Esophagus muscularis mucosa (tissue), 4 donors: ENCODE data around the gene SH3BP5. TPM values are rescaled to one million over a fixed set of nuclear protein-coding genes. Genes with fewer than 3 reads are reported as not detected.

Experiments
- DNase-seq: peaks from one replicate; pipeline ENCODE4 v3.0.0-alpha.2; 2017; ENCODE audit errors: extremely low spot score
- H3K27ac ChIP-seq, 4 donors: fragments of 200-600 bp; sonication (generic); replicated peaks in 1 of 4; 1 replicate in 3 of 4; 2 replicates in 1 of 4; pipeline ENCODE4 v1.5.1; 2016 to 2019; ENCODE audit warnings: mild to moderate bottlenecking in 1 of 4
- H3K27me3 ChIP-seq, 4 donors: fragments of 200-600 bp; sonication (generic); one replicate each; pipeline versions ENCODE4 v1.5.1 to v1.6.0; 2016 to 2019
- H3K36me3 ChIP-seq, 4 donors: fragments of 200-600 bp; sonication (generic); one replicate each; pipeline ENCODE4 v1.5.1; 2016 to 2019
- H3K4me1 ChIP-seq, 4 donors: fragments of 200-600 bp; sonication (generic); one replicate each; pipeline ENCODE4 v1.5.1; 2016 to 2019
- H3K4me3 ChIP-seq, 4 donors: fragments of 200-600 bp; sonication (generic); 1 replicate in 2 of 4; 2 replicates in 2 of 4; pipeline ENCODE4 v1.5.1; 2016 to 2019; ENCODE audit warnings: mild to moderate bottlenecking in 4 of 4, moderate library complexity in 1 of 4
- H3K9me3 ChIP-seq, 4 donors: fragments of 200-600 bp; sonication (generic); 1 replicate in 3 of 4; 2 replicates in 1 of 4; pipeline ENCODE4 v1.5.1; 2016 to 2019
- CTCF ChIP-seq, 3 experiments: fragments of 200-600 bp in 2 of 3; fragments of 450-650 bp in 1 of 3; sonication (generic) in 2 of 3; IDR thresholded peaks; one replicate each; pipeline ENCODE4 v1.5.1; 2017 to 2019; ENCODE audit warnings: antibody characterized with exemption in 3 of 3, mild to moderate bottlenecking in 2 of 3, moderate library complexity in 1 of 3
- EP300 ChIP-seq: sonication (generic); formaldehyde crosslinking; IDR thresholded peaks from one replicate; pipeline ENCODE4 v1.6.1; 2017; ENCODE audit warnings: antibody characterized with exemption
- POLR2A ChIP-seq: fragments of 450-650 bp; IDR thresholded peaks from one replicate; pipeline ENCODE4 v1.6.1; 2017; ENCODE audit warnings: antibody characterized with exemption, moderate library complexity, mild to moderate bottlenecking, low read depth
- POLR2AphosphoS5 ChIP-seq, 2 donors: sonication (generic); formaldehyde crosslinking; IDR thresholded peaks; one replicate each; pipeline ENCODE4 v1.6.1; 2017; ENCODE audit warnings: antibody characterized with exemption in 2 of 2
- WGBS: methylation state at CpG from one replicate; pipeline ENCODE4 v1.1.5; 2018; 5-methylcytosine and 5-hydroxymethylcytosine counted together
- intact Hi-C: fragments of 100-400 bp; cut with DNase I; formaldehyde crosslinking; loops from one replicate; pipeline ENCODE4 v1.15.1; 2023
- total RNA-seq, 4 donors: library from RNA; depleted of rRNA; stranded (reverse); fragments of >200 nt; gene quantifications; one replicate each; pipeline versions ENCODE4 v1.1.0 to v1.2.1, GENCODE V29; 2016

Gene SH3BP5
- total RNA-seq, 4 donors from 2014 or later: 26.2 to 56.5 (median 38.2) TPM

- Histone ChIP-seq H3K4me3 (no peak overlapping the region), H3K27ac (peak overlapping the region; percentile 78 to 87 (median 82)), H3K36me3 (no peaks in the 10 kb centered on the region), H3K27me3 (no peaks in the 10 kb centered on the region), H3K4me1 (peaks cover 53 to 92% (median 85%) of the 10 kb centered on the region in 4 donors), H3K9me3 (no peaks in the 10 kb centered on the region)
- TF ChIP-seq POLR2AphosphoS5 (IDR thresholded peaks at IDR 0.05): peak; percentile 33 to 48
- no peak for TF ChIP-seq CTCF (IDR thresholded peaks at IDR 0.05)
- intact Hi-C loops: no loop called here
- 45% methylated on average over 7 of the region's 7 CpGs for WGBS
- no peak for DNase-seq
These were observed 4.4 kb downstream of the SH3BP5 start for GRCh38 chr3:15327941-15328340.

- WGBS: 95% methylated on average over 2 of the region's 2 CpGs
- DNase-seq: no peak
- Histone ChIP-seq H3K36me3 (no peaks in the 10 kb centered on the region), H3K9me3 (no peaks in the 10 kb centered on the region), H3K27me3 (no peaks in the 10 kb centered on the region), H3K4me3 (no peak overlapping the region), H3K27ac (peak overlapping the region in 2 of 4 donors; percentile 52 to 87), H3K4me1 (peaks cover 51 to 86% (median 78%) of the 10 kb centered on the region in 4 donors)
- intact Hi-C loops: no loop called here
- no peak for TF ChIP-seq CTCF (IDR thresholded peaks at IDR 0.05)
- no peak for TF ChIP-seq POLR2AphosphoS5 (IDR thresholded peaks at IDR 0.05)
- no peak for TF ChIP-seq POLR2A
- no peak for TF ChIP-seq EP300
These were observed 5.7 kb downstream of the SH3BP5 start for GRCh38 chr3:15326673-15327072.

GRCh38 chr3:15326037-15326436 is 6.3 kb downstream of the SH3BP5 start:
- H3K27me3 ChIP-seq: no peaks in the 10 kb centered on the region
- peak overlapping the region in 3 of 4 donors; percentile 5 to 87 (median 37) for H3K27ac ChIP-seq
- H3K4me3 ChIP-seq: no peak overlapping the region
- intact Hi-C loops: no loop called here
- DNase-seq: no peak
- WGBS: 59% methylated on average over 3 of the region's 3 CpGs
- TF ChIP-seq CTCF (IDR thresholded peaks at IDR 0.05): no peak
- TF ChIP-seq POLR2AphosphoS5 (IDR thresholded peaks at IDR 0.05): no peak
- no peak for TF ChIP-seq POLR2A
- no peak for TF ChIP-seq EP300
- H3K9me3 ChIP-seq: no peaks in the 10 kb centered on the region
- no peaks in the 10 kb centered on the region for H3K36me3 ChIP-seq
- peaks cover 53 to 82% (median 77%) of the 10 kb centered on the region in 4 donors for H3K4me1 ChIP-seq

GRCh38 chr3:15325228-15325627 is 7.2 kb downstream of the SH3BP5 start:
- Histone ChIP-seq H3K27ac (peak overlapping the region; percentile 35 to 46 (median 40)), H3K4me3 (no peak overlapping the region), H3K27me3 (no peaks in the 10 kb centered on the region), H3K36me3 (no peaks in the 10 kb centered on the region), H3K4me1 (peaks cover 59 to 85% (median 81%) of the 10 kb centered on the region in 4 donors), H3K9me3 (no peaks in the 10 kb centered on the region)
- intact Hi-C loops: no loop called here
- TF ChIP-seq EP300 (no peak), CTCF (IDR thresholded peaks at IDR 0.05) (no peak), POLR2A (no peak), POLR2AphosphoS5 (IDR thresholded peaks at IDR 0.05) (no peak)
- WGBS: 67% methylated on average over 4 of the region's 4 CpGs
- DNase-seq: no peak

GRCh38 chr3:15324379-15324808 is 8.0 kb downstream of the SH3BP5 start:
- 38% methylated on average over 7 of the region's 7 CpGs for WGBS
- Histone ChIP-seq H3K4me3 (no peak overlapping the region), H3K27ac (peak overlapping the region; percentile 35 to 56 (median 42)), H3K4me1 (peaks cover 59 to 85% (median 82%) of the 10 kb centered on the region in 4 donors), H3K9me3 (no peaks in the 10 kb centered on the region), H3K27me3 (no peaks in the 10 kb centered on the region), H3K36me3 (no peaks in the 10 kb centered on the region)
- intact Hi-C loops: no loop called here
- no peak for DNase-seq
- TF ChIP-seq EP300: no peak
- no peak for TF ChIP-seq CTCF (IDR thresholded peaks at IDR 0.05)
- TF ChIP-seq POLR2A: no peak
- TF ChIP-seq POLR2AphosphoS5 (IDR thresholded peaks at IDR 0.05): no peak
